ENCODE measurements around the gene INPP5D. TPM values are rescaled to one million over a fixed set of nuclear protein-coding genes. Genes with fewer than 3 reads are reported as not detected.

The INPP5D gene
- total and polyA plus RNA-seq, 2 of the 8 experiments (the other 6 are each of a cell fraction or from before 2014, with no cell fraction given), result 4.5 to 7.1 TPM

GRCh38 chr2:233081731-233082221 lies 21.6 kb downstream of the INPP5D start (continued):
- TF ChIP-seq ATF2 (IDR thresholded peaks at IDR 0.05; ENCODE audit: low read length), result no peak
- TF ChIP-seq EZH2 (IDR thresholded peaks at IDR 0.05; ENCODE audit: low read depth, low read length, severe bottlenecking), result no peak
- no peak for TF ChIP-seq TEAD4 (IDR thresholded peaks at IDR 0.05; ENCODE audit: low read depth, low read length)
- no peak for TF ChIP-seq BCL11A (IDR thresholded peaks at IDR 0.05; ENCODE audit: low read depth in 2 of 2, low read length in 2 of 2)
- TF ChIP-seq SUZ12 (IDR thresholded peaks at IDR 0.05; ENCODE audit: low read length), result no peak
- TF ChIP-seq HDAC2 (IDR thresholded peaks at IDR 0.05; ENCODE audit: borderline replicate concordance in 1 of 2, low read depth in 2 of 2, low read length in 2 of 2), result no peak

Measured in H1 (cell line).